Epithelial cell of proximal tubule (primary cell): Measurements from ENCODE around the gene GRB10. TPM values are rescaled to one million over a fixed set of nuclear protein-coding genes. Genes with fewer than 3 reads are reported as not detected.

Experiments
- DNase-seq: peaks from one replicate; pipeline ENCODE4 v3.0.0-alpha.2; 2011; ENCODE audit warnings: low read depth
- H3K4me3 ChIP-seq: 2 replicates; pipeline ENCODE4 v1.5.1; 2011; ENCODE audit warnings: low read depth, mild to moderate bottlenecking, low read length
- CTCF ChIP-seq: conservative IDR thresholded peaks from 2 replicates; pipeline ENCODE4 v1.5.1; 2012; ENCODE audit warnings: low read depth, mild to moderate bottlenecking, low read length
- total RNA-seq: library from RNA; depleted of rRNA; stranded (reverse); fragments of >200 nt; gene quantifications from 2 replicates; pipeline ENCODE4 v1.2.3, GENCODE V29; 2015

Gene GRB10
- total RNA-seq, 1 donor from 2014 or later = 33.4 TPM

GRCh38 chr7:50608196-50608906, 174.3 kb downstream of the GRB10 start:
- no peak for DNase-seq
- TF ChIP-seq CTCF = no peak

GRCh38 chr7:50607524-50608125, 175.1 kb downstream of the GRB10 start:
- no peak for TF ChIP-seq CTCF
- no peak for DNase-seq
- no peak overlapping the region for H3K4me3 ChIP-seq

More at GRCh38 chr7:50608196-50608906, 174.3 kb downstream of the GRB10 start:
- H3K4me3 ChIP-seq = no peak overlapping the region

- H3K4me3 ChIP-seq = no peak overlapping the region
- DNase-seq = no peak
- no peak for TF ChIP-seq CTCF
Measured at GRCh38 chr7:50605059-50605458, 177.6 kb downstream of the GRB10 start.

- TF ChIP-seq CTCF = no peak
- no peak for DNase-seq
- no peak overlapping the region for H3K4me3 ChIP-seq
Measured at GRCh38 chr7:50603287-50603686, 179.4 kb downstream of the GRB10 start.

GRCh38 chr7:50599385-50599784, 183.3 kb downstream of the GRB10 start:
- no peak overlapping the region for H3K4me3 ChIP-seq
- DNase-seq = no peak
- no peak for TF ChIP-seq CTCF

GRCh38 chr7:50598460-50599343, 184.0 kb downstream of the GRB10 start:
- DNase-seq = no peak
- no peak overlapping the region for H3K4me3 ChIP-seq
- no peak for TF ChIP-seq CTCF
